ENCODE data around the gene ZNF440.
"Not testable (repeated sequence)": the region's sequence is repeated elsewhere in the genome, so short reads cannot be mapped to it uniquely, and the experiment has no call there.

GRCh38 chr19:11776669-11777068 is 37.4 kb upstream of the ZNF440 start:
- TF ChIP-seq EZH2 (IDR thresholded peaks at IDR 0.05; ENCODE audit: borderline replicate concordance, control insufficient read depth, low read depth, low read length); POLR2A (IDR thresholded peaks at IDR 0.05; ENCODE audit: low read depth, low read length): not testable (repeated sequence)
